ENCODE results near the gene FOXK1. TPM values are rescaled to one million over a fixed set of nuclear protein-coding genes. Genes with fewer than 3 reads are reported as not detected.
A peak's percentile ranks its signal among the peaks of the same experiment; 100 is the strongest.

FOXK1 gene
- total and polyA plus RNA-seq, 2 of the 13 experiments (the other 11 are each of a cell fraction or from before 2014, with no cell fraction given), result 4.6 to 8.8 TPM

- ATAC-seq, result no peak
- Histone ChIP-seq H3K27ac (ENCODE audit: extremely low read length, insufficient read depth, low read length) (no peak overlapping the region), H3K27me3 (ENCODE audit: control insufficient read depth in 1 of 2, insufficient read depth in 2 of 2, low read length in 2 of 2) (peaks cover 8 to 36% of the 10 kb centered on the region in 2 experiments; a peak in 3 of 5 replicates), H3K36me3 (replicated peaks in 1 of 2; ENCODE audit: control insufficient read depth in 1 of 2, insufficient read depth in 2 of 2, low read length in 2 of 2) (no peaks in the 10 kb centered on the region), H3K9me3 (ENCODE audit: low read length) (no peaks in the 10 kb centered on the region), H3K4me2 (ENCODE audit: low read depth, low read length) (no peak overlapping the region), H3K9ac (ENCODE audit: insufficient read depth, low read depth, low read length) (no peak overlapping the region), H4K20me1 (ENCODE audit: insufficient read depth, low read length) (no peaks in the 10 kb centered on the region), H2AFZ (ENCODE audit: low read length) (no peak overlapping the region), H3K4me3 (replicated peaks in 1 of 3; ENCODE audit: insufficient read depth in 1 of 3, low read depth in 2 of 3, low read length in 3 of 3) (no peak overlapping the region), H3K79me2 (ENCODE audit: insufficient read depth, low read length) (no peaks in the 10 kb centered on the region), H3K4me1 (ENCODE audit: insufficient read depth, low read length) (peaks cover 6% of the 10 kb centered on the region; the same call in 1 of the 2 replicates)
- POLR2A ChIA-PET, result no interaction called here
- intact Hi-C loops (cut with micrococcal nuclease; ENCODE audit: unreplicated experiment) (no loop called here), in situ Hi-C loops (cut with HindIII; ENCODE audit: extremely low pct_ligation_motif_present, low pct_unique_long_range_greater_than_20kb) (no loop called here)
- no peak for TF ChIP-seq ZNF678 (CRISPR knock-in tag; IDR thresholded peaks at IDR 0.05)
- no peak for TF ChIP-seq HDAC2 (CRISPR knock-in tag; IDR thresholded peaks at IDR 0.05)
- no peak for TF ChIP-seq TRAFD1 (CRISPR knock-in tag; IDR thresholded peaks at IDR 0.05; ENCODE audit: borderline replicate concordance)
- no peak for TF ChIP-seq ZNF670 (CRISPR knock-in tag; IDR thresholded peaks at IDR 0.05; ENCODE audit: borderline replicate concordance)
- TF ChIP-seq HDAC1 (CRISPR knock-in tag; IDR thresholded peaks at IDR 0.05), result no peak
- TF ChIP-seq ZNF770 (CRISPR knock-in tag; IDR thresholded peaks at IDR 0.05), result 0 out of 2 replicates have a peak, but pooled peaks have one; percentile 27
- DNase-seq (ENCODE audit: low spot score), result no peak
- no peak for FAIRE-seq
- no TSS peak for BruUV-seq (replicated peaks)
- CTCF ChIA-PET (ENCODE audit: low intra/inter-chr PET ratio, low total read pairs), result no interaction called here
- WGBS (ENCODE audit: low lambda C conversion rate), result 39% methylated on average over 8 of the region's 8 CpGs
Observed at GRCh38 chr7:4805984-4806300, 123.8 kb downstream of the FOXK1 start.

Data from HepG2 (cell line).